GM12873 (cell line): ENCODE measurements around the gene RSPH4A.

Source experiments
- CTCF ChIP-seq: IDR thresholded peaks from 2 replicates; pipeline ENCODE4 v1.5.1; 2012; ENCODE audit warnings: low read depth, mild to moderate bottlenecking, moderate library complexity, low read length, control low read depth; ENCODE audit not compliant: insufficient read depth; ENCODE audit errors: missing control alignments

RSPH4A gene

DNA sequence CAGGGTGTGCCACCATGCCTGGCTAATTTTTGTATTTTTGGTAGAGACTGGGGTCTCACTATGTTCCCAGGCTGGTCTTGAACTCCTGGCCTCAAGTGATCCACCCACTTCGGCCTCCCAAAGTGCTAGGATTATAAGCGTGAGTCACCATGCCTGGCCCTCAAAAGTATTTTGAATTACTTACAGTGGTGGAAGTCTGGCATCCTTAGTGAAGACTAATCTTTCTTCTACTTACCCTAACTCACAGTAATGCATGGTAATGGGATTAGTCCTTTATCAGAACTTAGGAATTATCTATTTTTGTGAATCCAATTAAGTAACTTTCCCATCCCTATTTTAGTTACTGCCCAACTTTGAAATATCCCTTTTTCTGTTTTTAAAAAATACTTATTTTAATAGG is 41.1 kb upstream of the RSPH4A start:
- no peak for TF ChIP-seq CTCF

DNA sequence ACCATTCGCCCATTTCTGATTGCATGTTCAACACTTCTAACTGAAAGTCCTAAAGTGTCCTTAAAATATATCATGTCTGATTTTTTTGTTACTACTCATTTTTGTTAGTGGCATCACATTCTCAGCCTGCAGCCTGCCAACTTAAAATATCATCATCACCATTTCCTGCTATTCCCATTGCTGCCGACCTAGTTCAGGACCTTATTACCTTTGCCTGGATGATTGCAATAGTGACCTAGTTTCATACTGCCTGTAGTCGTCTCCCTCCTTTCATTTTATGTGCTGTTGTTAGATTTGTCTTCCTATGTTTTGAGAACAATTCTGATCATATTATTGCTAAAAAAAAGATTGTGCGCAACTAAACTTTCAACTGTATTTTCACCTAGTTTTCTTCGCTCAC is 38.8 kb upstream of the RSPH4A start:
- no peak for TF ChIP-seq CTCF

- no peak for TF ChIP-seq CTCF
These were observed 37.9 kb upstream of the RSPH4A start for GRCh38 chr6:116578335-116578734.

DNA sequence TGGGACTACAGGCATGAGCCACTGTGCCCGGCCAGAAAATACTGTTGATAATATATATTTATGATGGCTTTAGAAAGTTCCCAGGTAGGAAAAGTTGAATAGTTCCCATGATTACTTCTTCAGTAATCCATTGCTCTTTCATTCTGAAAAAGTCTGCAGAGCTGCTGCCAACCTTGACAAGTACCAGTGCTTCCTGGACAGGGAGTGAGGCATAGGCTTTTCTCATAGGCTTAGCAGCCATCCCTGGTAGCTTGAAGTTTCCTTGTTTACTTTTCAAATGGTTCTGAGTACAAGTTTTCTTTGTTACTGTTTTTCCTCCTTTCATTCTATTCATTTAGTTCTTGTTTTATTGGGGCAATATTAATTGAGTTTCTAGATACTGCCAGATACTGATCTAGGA is 37.1 kb upstream of the RSPH4A start:
- no peak for TF ChIP-seq CTCF

DNA sequence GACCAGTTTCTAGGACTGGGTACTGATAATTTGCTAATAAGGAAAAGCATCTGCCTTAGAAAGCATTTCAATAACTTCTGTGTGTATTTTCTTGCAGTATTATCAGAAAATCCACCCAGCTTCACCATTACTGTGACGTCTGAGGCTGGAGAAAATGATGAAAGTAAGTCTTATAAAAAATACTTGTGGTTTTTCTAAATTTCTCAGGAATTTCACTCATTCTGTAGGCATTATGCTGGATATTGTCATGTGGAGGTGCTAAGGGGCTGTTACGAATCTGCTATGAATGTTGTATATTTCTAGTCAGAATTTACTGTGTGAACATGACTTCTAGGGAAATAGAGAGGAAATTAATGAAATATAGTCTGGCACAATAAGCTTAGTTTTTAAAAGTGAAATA is 36.1 kb upstream of the RSPH4A start:
- no peak for TF ChIP-seq CTCF

DNA sequence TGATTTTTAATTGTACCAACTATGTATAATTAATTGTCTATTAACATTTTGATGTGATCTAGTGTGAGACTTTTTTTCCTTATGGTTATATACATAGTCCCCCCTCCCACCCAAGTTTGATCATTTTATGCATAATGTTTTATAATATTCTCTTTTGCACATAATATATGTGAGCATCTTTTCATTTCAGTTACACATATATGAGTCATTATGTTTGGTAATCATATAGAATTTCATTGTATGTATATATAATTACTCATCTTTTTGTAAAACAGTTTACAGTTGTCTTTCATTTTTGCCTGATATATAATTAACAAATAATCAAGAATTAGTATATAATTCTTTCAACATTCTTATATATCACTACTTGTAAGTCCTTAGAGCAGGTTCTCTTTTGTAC is 30.0 kb upstream of the RSPH4A start:
- no peak for TF ChIP-seq CTCF

DNA sequence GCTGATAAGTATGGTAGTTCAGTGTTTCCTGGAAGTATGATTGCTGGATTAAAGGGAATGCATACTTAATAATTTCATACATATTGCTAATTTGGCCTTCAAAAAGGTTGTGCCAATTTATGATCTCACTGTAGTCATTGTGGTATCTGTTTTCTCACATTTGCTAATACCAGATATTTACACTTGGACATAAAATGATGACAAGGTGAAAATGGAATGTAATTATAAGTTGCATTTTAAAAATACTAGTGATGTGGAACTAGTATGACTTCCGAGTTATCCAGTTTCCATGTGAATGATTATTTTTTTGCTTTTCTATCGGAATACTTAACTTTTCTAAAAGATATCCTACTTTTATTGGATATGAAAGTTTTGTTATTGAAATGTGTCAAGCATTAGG is 29.5 kb upstream of the RSPH4A start:
- TF ChIP-seq CTCF, result no peak

DNA sequence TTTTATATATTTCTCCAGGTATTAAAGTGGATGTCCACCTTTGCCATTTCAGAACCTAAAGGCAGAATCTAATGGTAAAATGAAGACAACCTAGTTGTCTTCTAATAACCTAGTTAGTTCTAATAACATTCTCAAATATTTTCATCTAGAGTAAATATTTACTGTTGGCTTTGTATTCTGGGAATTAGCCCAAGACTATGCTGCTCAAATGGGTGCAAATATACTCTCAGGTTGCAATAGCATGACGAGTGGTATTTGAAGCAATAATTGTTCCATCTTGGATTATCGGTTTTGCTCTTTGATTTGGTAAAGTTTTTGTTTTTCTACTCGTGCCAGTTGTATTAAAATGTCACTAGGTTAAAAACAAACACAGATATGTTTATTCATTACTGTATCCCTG is 21.0 kb upstream of the RSPH4A start:
- no peak for TF ChIP-seq CTCF
